Natural killer cell treated with Interleukin-12 subunit alpha and Interleukin-12 subunit beta and Interleukin-15 and Interleukin-18, amount 100 ng/mL, for 72 hours (primary cell): ENCODE measurements around the gene DUXB. TPM values are rescaled to one million over a fixed set of nuclear protein-coding genes. Genes with fewer than 3 reads are reported as not detected.

Experiments used
- ATAC-seq, 2 donors: fragments of 150-1000 bp; cut with Tn5 transposase in 1 of 2; sonication (Bioruptor Pico), chemical (Tn5 transposase) in 1 of 2; 2 replicates each; pipeline ENCODE4 v1.10.0; 2021
- DNase-seq: peaks from one replicate; pipeline ENCODE4 v3.0.0; 2022; ENCODE audit warnings: low spot score
- H3K27ac Mint-ChIP-seq, 2 donors: 1 replicate in 1 of 2; 2 replicates in 1 of 2; pipeline ENCODE4 v1.8.0; 2022; ENCODE audit warnings: mixed read lengths in 2 of 2, mild to moderate bottlenecking in 1 of 2, moderate library complexity in 1 of 2
- H3K27me3 Mint-ChIP-seq, 2 donors: 1 replicate in 1 of 2; 2 replicates in 1 of 2; pipeline ENCODE4 v1.8.0; 2022; ENCODE audit warnings: mixed read lengths in 2 of 2
- H3K36me3 Mint-ChIP-seq: one replicate; pipeline ENCODE4 v1.8.0; 2022; ENCODE audit warnings: mixed read lengths
- H3K4me1 Mint-ChIP-seq, 2 donors: 1 replicate in 1 of 2; 2 replicates in 1 of 2; pipeline ENCODE4 v1.8.0; 2022; ENCODE audit warnings: low read depth in 2 of 2, mixed read lengths in 2 of 2, mild to moderate bottlenecking in 1 of 2
- H3K4me3 Mint-ChIP-seq: one replicate; pipeline ENCODE4 v1.8.0; 2022; ENCODE audit warnings: mixed read lengths
- H3K9me3 Mint-ChIP-seq: 2 replicates; pipeline ENCODE4 v1.8.0; 2022; ENCODE audit warnings: mixed read lengths
- total RNA-seq, 2 donors: library from RNA; stranded (reverse); gene quantifications; one replicate each; pipeline ENCODE4 v1.2.3, GENCODE V29; 2022

The DUXB gene
- total RNA-seq, 2 donors from 2014 or later, result not detected

GRCh38 chr16:75647492-75648264, 53.6 kb downstream of the DUXB start, which contains the start of the genes KARS1 and TERF2IP:
TSS of gene KARS1 (minus strand) at chr16:75647665. CDS start at chr16:75647639, 26 bp downstream.
TSS of gene TERF2IP (plus strand) at chr16:75647773. CDS start at chr16:75647883, 110 bp downstream.
- Mint-ChIP-seq H3K9me3 (no peaks in the 10 kb centered on the region), H3K27me3 (no peaks in the 10 kb centered on the region), H3K36me3 (peaks cover 24% of the 10 kb centered on the region), H3K4me1 (peaks cover 44 to 54% of the 10 kb centered on the region in 2 donors), H3K4me3 (peak within 1 kb of the TSS; percentile 97), H3K27ac (peak within 1 kb of the TSS; percentile 99)
- DNase-seq (peak; percentile 95), ATAC-seq (peak; percentile 96 to 97)

- H3K27ac Mint-ChIP-seq, result peak overlapping the region; percentile 99
- DNase-seq, result no peak
- H3K4me1 Mint-ChIP-seq, result peaks cover 40 to 48% of the 10 kb centered on the region in 2 donors
- no peaks in the 10 kb centered on the region for H3K9me3 Mint-ChIP-seq
- H3K36me3 Mint-ChIP-seq, result peaks cover 24% of the 10 kb centered on the region
- peak; percentile 28 to 50 for ATAC-seq
- peak overlapping the region; percentile 97 for H3K4me3 Mint-ChIP-seq
- H3K27me3 Mint-ChIP-seq, result no peaks in the 10 kb centered on the region
Observed at GRCh38 chr16:75647112-75647491, 54.2 kb downstream of the DUXB start.

DNA sequence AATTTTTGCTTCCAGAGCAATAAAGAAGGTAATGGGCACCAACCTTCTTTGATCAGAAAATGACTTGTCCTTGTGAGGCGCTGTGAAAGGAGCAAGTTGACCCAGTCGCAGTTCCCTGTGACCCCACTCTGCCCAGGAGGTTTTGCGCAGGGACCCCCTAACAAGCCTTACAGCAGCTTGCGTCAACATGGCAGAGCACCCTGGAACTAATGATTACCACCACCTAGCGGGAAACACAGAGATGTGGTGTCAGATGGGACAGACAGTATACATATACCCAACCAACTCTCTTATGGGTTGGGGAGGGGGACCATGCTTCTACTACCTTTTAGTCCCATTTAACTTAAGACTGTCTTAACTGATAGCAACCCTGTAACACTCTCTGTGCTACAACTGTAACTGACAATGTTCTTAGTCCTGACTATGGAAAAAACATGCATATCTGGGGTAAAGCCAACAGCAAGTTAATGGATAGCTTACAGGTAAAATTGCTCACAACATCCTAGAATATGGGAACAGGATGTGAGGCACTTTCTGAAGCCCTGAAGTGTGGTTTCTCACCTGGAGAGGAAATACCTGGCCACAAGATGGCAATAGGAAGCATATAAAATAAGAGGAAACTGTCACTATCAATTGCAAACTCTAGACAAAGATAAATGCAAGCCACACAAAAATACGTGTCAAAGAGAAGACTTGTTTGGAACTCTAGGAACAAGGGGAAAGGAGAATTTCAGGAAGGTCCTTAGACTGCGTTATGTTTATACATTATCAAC, 56.8 kb downstream of the DUXB start:
- peak overlapping the region; percentile 59 to 75 for H3K27ac Mint-ChIP-seq
- H3K9me3 Mint-ChIP-seq, result no peaks in the 10 kb centered on the region
- H3K4me1 Mint-ChIP-seq, result peaks cover 25 to 31% of the 10 kb centered on the region in 2 donors
- ATAC-seq, result no peak
- H3K4me3 Mint-ChIP-seq, result peak overlapping the region; percentile 97
- no peaks in the 10 kb centered on the region for H3K27me3 Mint-ChIP-seq
- no peak for DNase-seq
- peaks cover 24% of the 10 kb centered on the region for H3K36me3 Mint-ChIP-seq

Other genes starting within 250 kb of the DUXB start
- gene TMEM170A, start 236.8 kb downstream of the DUXB start, total RNA-seq, result 10 to 100 TPM; 38.3 to 48.4 TPM
- under 1 TPM in 1 of 2 donors, not detected in 1; 0.08 TPM for gene CHST6, start 206.0 kb downstream of the DUXB start, total RNA-seq
- under 1 TPM in 1 of 2 donors, not detected in 1; 0.14 TPM for gene CHST5, start 165.4 kb downstream of the DUXB start, total RNA-seq
- 1 to 10 TPM; 3.9 to 6.6 TPM for gene TMEM231, start 145.2 kb downstream of the DUXB start, total RNA-seq
- 10 to 100 TPM; 51.5 to 75.9 TPM for gene GABARAPL2, start 135.1 kb downstream of the DUXB start, total RNA-seq
- gene ADAT1, start 78.2 kb downstream of the DUXB start, total RNA-seq, result 10 to 100 TPM; 41.3 to 64.2 TPM
- 100 to 1,000 TPM; 198 to 239 TPM for gene KARS1, start 53.8 kb downstream of the DUXB start, total RNA-seq
- gene TERF2IP, start 53.7 kb downstream of the DUXB start, total RNA-seq, result 100 to 1,000 TPM in 1 of 2 donors, 10 to 100 TPM in 1; 77.9 to 116 TPM
- gene CPHXL2, start 24.5 kb downstream of the DUXB start, total RNA-seq, result not detected
- not detected for gene CPHXL, start 25.0 kb upstream of the DUXB start, total RNA-seq